OCI-LY7 (cell line): Measurements from ENCODE around the gene LHX4. TPM values are rescaled to one million over a fixed set of nuclear protein-coding genes. Genes with fewer than 3 reads are reported as not detected.

Experiments
- BruUV-seq: library from RNA; stranded (reverse); fragments of 400-500 nt; replicated peaks from 2 replicates; lab custom pipeline; 2021; lab: Mats Ljungman, UMichigan
- CTCF ChIA-PET: fragments of 300-600 bp; sonication (Branson Sonifier 250); formaldehyde crosslinking; loops from one replicate; lab custom pipeline; 2022; ENCODE audit warnings: antibody characterized with exemption; ENCODE audit not compliant: unreplicated experiment; lab: Charles Lee
- POLR2A ChIA-PET: fragments of 300-600 bp; sonication (Branson Sonifier 250); formaldehyde crosslinking; loops from one replicate; lab custom pipeline; 2022; ENCODE audit warnings: antibody characterized with exemption; lab: Charles Lee
- DNase-seq: peaks from one replicate; pipeline ENCODE4 v3.0.0-alpha.2; 2015; ENCODE audit warnings: low spot score
- H2AFZ ChIP-seq: fragments of 200-600 bp; sonication (generic), shearing (Covaris generic); 2 replicates; pipeline ENCODE4 v1.6.1; 2014; ENCODE audit warnings: mild to moderate bottlenecking, antibody characterized with exemption, low read length, moderate library complexity
- H3K27ac ChIP-seq: fragments of 200-600 bp; sonication (generic); 2 replicates; pipeline ENCODE4 v1.5.1; 2014; ENCODE audit warnings: mixed run types, low read depth, mild to moderate bottlenecking, moderate library complexity, low read length, inconsistent platforms; ENCODE audit not compliant: poor library complexity, severe bottlenecking
- H3K36me3 ChIP-seq: fragments of 200-600 bp; sonication (generic); 2 replicates; pipeline ENCODE4 v1.6.1; 2014; ENCODE audit warnings: mild to moderate bottlenecking, antibody characterized with exemption, low read length, moderate library complexity, mixed read lengths; ENCODE audit not compliant: insufficient read depth
- H3K4me1 ChIP-seq: fragments of 200-600 bp; sonication (generic); 2 replicates; pipeline ENCODE4 v1.5.1; 2014; ENCODE audit warnings: mild to moderate bottlenecking, low read length; ENCODE audit not compliant: insufficient read depth, poor library complexity, severe bottlenecking
- H3K4me2 ChIP-seq: fragments of 200-600 bp; sonication (generic); 2 replicates; pipeline ENCODE4 v1.6.1; 2014; ENCODE audit warnings: mild to moderate bottlenecking, low read length
- H3K4me3 ChIP-seq: fragments of 200-600 bp; sonication (generic); 2 replicates; pipeline ENCODE4 v1.5.1; 2014; ENCODE audit warnings: mild to moderate bottlenecking, low read depth, low read length; ENCODE audit not compliant: poor library complexity, severe bottlenecking
- H3K79me2 ChIP-seq: fragments of 200-600 bp; sonication (generic); 2 replicates; pipeline ENCODE4 v1.6.1; 2016; ENCODE audit warnings: low read depth, mild to moderate bottlenecking, low read length, moderate library complexity, mixed read lengths; ENCODE audit not compliant: insufficient read depth
- H3K9me2 ChIP-seq: fragments of 200-600 bp; sonication (generic); 2 replicates; pipeline ENCODE4 v1.6.1; 2016; ENCODE audit warnings: mild to moderate bottlenecking, low read length, mixed read lengths; ENCODE audit not compliant: insufficient read depth
- H3K9me3 ChIP-seq: fragments of 200-600 bp; sonication (generic); 2 replicates; pipeline ENCODE4 v1.6.1; 2014; ENCODE audit warnings: mild to moderate bottlenecking, mixed run types, low read length, mixed read lengths
- H4K20me1 ChIP-seq: fragments of 200-600 bp; sonication (generic); 2 replicates; pipeline ENCODE4 v1.6.1; 2014; ENCODE audit warnings: mild to moderate bottlenecking, antibody characterized with exemption, low read length, moderate library complexity, mixed read lengths; ENCODE audit not compliant: insufficient read depth
- CTCF ChIP-seq: fragments of 200-600 bp; sonication (generic); conservative IDR thresholded peaks from 2 replicates; pipeline ENCODE4 v1.5.1; 2014; ENCODE audit warnings: mild to moderate bottlenecking, antibody characterized with exemption, low read length, moderate library complexity, mixed read lengths
- EZH2phosphoT487 ChIP-seq: fragments of 200-600 bp; sonication (generic); IDR thresholded peaks from 2 replicates; pipeline ENCODE4 v1.6.1; 2018; ENCODE audit warnings: low read depth, borderline replicate concordance, mild to moderate bottlenecking, mixed run types, antibody characterized with exemption, low read length, moderate library complexity, mixed read lengths
- intact Hi-C: fragments of 100-400 bp; cut with micrococcal nuclease; formaldehyde crosslinking; loops from one replicate; pipeline ENCODE4 v1.10.0; 2022; ENCODE audit not compliant: unreplicated experiment
- total RNA-seq, 2 experiments: library from RNA; depleted of rRNA in 1 of 2; stranded (reverse); fragments of >200 nt in 1 of 2; shearing (Covaris generic) in 1 of 2; gene quantifications; 2 replicates each; pipeline ENCODE4 v1.2.3, GENCODE V29; 2014 to 2022

LHX4 gene
- total RNA-seq, 2 experiments from 2014 or later: 0.06 TPM; not detected in 1

GRCh38 chr1:180237869-180238476 is 7.9 kb downstream of the LHX4 start:
- Histone ChIP-seq H3K36me3 (no peaks in the 10 kb centered on the region), H3K4me3 (no peak overlapping the region), H4K20me1 (no peaks in the 10 kb centered on the region), H3K9me2 (no peaks in the 10 kb centered on the region), H3K9me3 (no peaks in the 10 kb centered on the region), H3K27ac (no peak overlapping the region), H3K4me2 (no peak overlapping the region), H3K4me1 (no peaks in the 10 kb centered on the region), H3K79me2 (no peaks in the 10 kb centered on the region), H2AFZ (no peak overlapping the region)
- intact Hi-C loops: no loop called here
- no peak for DNase-seq
- TF ChIP-seq EZH2phosphoT487 (no peak), CTCF (no peak)
- CTCF ChIA-PET: no interaction called here
- BruUV-seq: no TSS peak
- POLR2A ChIA-PET: no interaction called here

GRCh38 chr1:180238675-180239074 is 8.6 kb downstream of the LHX4 start:
- no TSS peak for BruUV-seq

More at GRCh38 chr1:180238675-180239074, 8.6 kb downstream of the LHX4 start:
- Histone ChIP-seq H4K20me1 (no peaks in the 10 kb centered on the region), H3K4me2 (no peak overlapping the region), H3K9me2 (no peaks in the 10 kb centered on the region), H2AFZ (no peak overlapping the region), H3K27ac (no peak overlapping the region), H3K4me1 (no peaks in the 10 kb centered on the region), H3K36me3 (no peaks in the 10 kb centered on the region), H3K9me3 (no peaks in the 10 kb centered on the region), H3K4me3 (no peak overlapping the region), H3K79me2 (no peaks in the 10 kb centered on the region)
- POLR2A ChIA-PET: no interaction called here
- intact Hi-C loops: no loop called here
- no peak for DNase-seq
- CTCF ChIA-PET: no interaction called here
- no peak for TF ChIP-seq CTCF
- no peak for TF ChIP-seq EZH2phosphoT487
